Measurements from ENCODE around the gene TLK2.
"Not testable (repeated sequence)": the region's sequence is repeated elsewhere in the genome, so short reads cannot be mapped to it uniquely, and the experiment has no call there.

Gene TLK2

GRCh38 chr17:62558941-62559340 is 80.3 kb downstream of the TLK2 start:
- not testable (repeated sequence) for DNase-seq (ENCODE audit: low read depth in 2 of 2)

GRCh38 chr17:62560971-62561370 is 82.3 kb downstream of the TLK2 start:
- not testable (repeated sequence) for DNase-seq (ENCODE audit: low read depth in 2 of 2)

- no peak for DNase-seq (ENCODE audit: low read depth in 2 of 2)
These were observed 84.0 kb downstream of the TLK2 start for GRCh38 chr17:62562656-62563055.

GRCh38 chr17:62565817-62566216 is 87.2 kb downstream of the TLK2 start:
- no peak for DNase-seq (ENCODE audit: low read depth in 2 of 2)

GRCh38 chr17:62566996-62567578 is 88.5 kb downstream of the TLK2 start:
- DNase-seq (ENCODE audit: low read depth in 2 of 2), result no peak

- DNase-seq (ENCODE audit: low read depth in 2 of 2), result no peak
These were observed 93.9 kb downstream of the TLK2 start for GRCh38 chr17:62572488-62572887.

- DNase-seq (ENCODE audit: low read depth in 2 of 2), result no peak
These were observed 94.3 kb downstream of the TLK2 start for GRCh38 chr17:62572888-62573401.

GRCh38 chr17:62573480-62574117 is 95.0 kb downstream of the TLK2 start:
- DNase-seq (ENCODE audit: low read depth in 2 of 2), result no peak

- no peak for DNase-seq (ENCODE audit: low read depth in 2 of 2)
These were observed 97.8 kb downstream of the TLK2 start for GRCh38 chr17:62576382-62576781.

GRCh38 chr17:62578757-62579487 is 100.3 kb downstream of the TLK2 start:
- DNase-seq (ENCODE audit: low read depth in 2 of 2), result no peak

- DNase-seq (ENCODE audit: low read depth in 2 of 2), result no peak
These were observed 102.3 kb downstream of the TLK2 start for GRCh38 chr17:62580947-62581346.

- DNase-seq (ENCODE audit: low read depth in 2 of 2), result no peak
These were observed 103.1 kb downstream of the TLK2 start for GRCh38 chr17:62581764-62582163.

GRCh38 chr17:62587554-62587953 is 108.9 kb downstream of the TLK2 start:
- no peak for DNase-seq (ENCODE audit: low read depth in 2 of 2)

GRCh38 chr17:62588109-62588508 is 109.5 kb downstream of the TLK2 start:
- no peak for DNase-seq (ENCODE audit: low read depth in 2 of 2)

- DNase-seq (ENCODE audit: low read depth in 2 of 2), result no peak
These were observed 112.7 kb downstream of the TLK2 start for GRCh38 chr17:62591333-62591732.

GRCh38 chr17:62591822-62592221 is 113.2 kb downstream of the TLK2 start:
- DNase-seq (ENCODE audit: low read depth in 2 of 2), result not testable (repeated sequence)

- no peak for DNase-seq (ENCODE audit: low read depth in 2 of 2)
These were observed 113.9 kb downstream of the TLK2 start for GRCh38 chr17:62592341-62593099.

- no peak for DNase-seq (ENCODE audit: low read depth in 2 of 2)
These were observed 116.9 kb downstream of the TLK2 start for GRCh38 chr17:62595484-62595883.

- DNase-seq (ENCODE audit: low read depth in 2 of 2), result no peak
These were observed 118.0 kb downstream of the TLK2 start for GRCh38 chr17:62596662-62597061.

- no peak for DNase-seq (ENCODE audit: low read depth in 2 of 2)
These were observed 118.5 kb downstream of the TLK2 start for GRCh38 chr17:62597150-62597549.

- no peak for DNase-seq (ENCODE audit: low read depth in 2 of 2)
These were observed 119.3 kb downstream of the TLK2 start for GRCh38 chr17:62597920-62598319.

Data from stimulated activated CD4-positive, alpha-beta T cell treated with anti-CD3 and anti-CD28 coated beads, Interleukin-1b, Interleukin-23, amount 100 ng/mL, for 4 hours (primary cell).